Measurements from ENCODE around the gene NUDT22. TPM values are rescaled to one million over a fixed set of nuclear protein-coding genes. Genes with fewer than 3 reads are reported as not detected.

The NUDT22 gene
- total RNA-seq, 2 experiments from 2014 or later: 58.4 to 69.6 TPM

GRCh38 chr11:64218628-64219353 is 7.3 kb upstream of the NUDT22 start:
- Mint-ChIP-seq H3K27ac (peak overlapping the region; percentile 67), H3K9me3 (no peaks in the 10 kb centered on the region), H3K36me3 (peaks cover 27% of the 10 kb centered on the region), H3K27me3 (no peaks in the 10 kb centered on the region), H3K4me3 (no peak overlapping the region), H3K4me1 (peaks cover 12% of the 10 kb centered on the region)
- no peak for DNase-seq

- no peaks in the 10 kb centered on the region for H3K9me3 Mint-ChIP-seq
- no peak overlapping the region for H3K27ac Mint-ChIP-seq
- peaks cover 14% of the 10 kb centered on the region for H3K4me1 Mint-ChIP-seq
- DNase-seq: no peak
- H3K27me3 Mint-ChIP-seq: no peaks in the 10 kb centered on the region
- H3K4me3 Mint-ChIP-seq: no peak overlapping the region
- H3K36me3 Mint-ChIP-seq: peaks cover 22% of the 10 kb centered on the region
Measured at GRCh38 chr11:64219354-64219684, 6.8 kb upstream of the NUDT22 start.

GRCh38 chr11:64219755-64220154 is 6.3 kb upstream of the NUDT22 start:
- Mint-ChIP-seq H3K27ac (no peak overlapping the region), H3K27me3 (no peaks in the 10 kb centered on the region)

GRCh38 chr11:64220271-64220670 is 5.8 kb upstream of the NUDT22 start:
- no peaks in the 10 kb centered on the region for H3K9me3 Mint-ChIP-seq
- H3K27ac Mint-ChIP-seq: no peak overlapping the region
- no peak overlapping the region for H3K4me3 Mint-ChIP-seq
- no peak for DNase-seq
- no peaks in the 10 kb centered on the region for H3K27me3 Mint-ChIP-seq
- peaks cover 15% of the 10 kb centered on the region for H3K4me1 Mint-ChIP-seq
- H3K36me3 Mint-ChIP-seq: peaks cover 16% of the 10 kb centered on the region

More at GRCh38 chr11:64219755-64220154, 6.3 kb upstream of the NUDT22 start:
- H3K9me3 Mint-ChIP-seq: no peaks in the 10 kb centered on the region
- peaks cover 22% of the 10 kb centered on the region for H3K36me3 Mint-ChIP-seq
- no peak overlapping the region for H3K4me3 Mint-ChIP-seq
- H3K4me1 Mint-ChIP-seq: peaks cover 15% of the 10 kb centered on the region
- DNase-seq: no peak

GRCh38 chr11:64220798-64221197 is 5.3 kb upstream of the NUDT22 start:
- no peak overlapping the region for H3K27ac Mint-ChIP-seq
- H3K4me3 Mint-ChIP-seq: no peak overlapping the region
- H3K4me1 Mint-ChIP-seq: peaks cover 15% of the 10 kb centered on the region
- peaks cover 16% of the 10 kb centered on the region for H3K36me3 Mint-ChIP-seq
- no peaks in the 10 kb centered on the region for H3K9me3 Mint-ChIP-seq
- no peaks in the 10 kb centered on the region for H3K27me3 Mint-ChIP-seq
- DNase-seq: no peak

- no peak overlapping the region for H3K4me3 Mint-ChIP-seq
- H3K27me3 Mint-ChIP-seq: no peaks in the 10 kb centered on the region
- H3K9me3 Mint-ChIP-seq: no peaks in the 10 kb centered on the region
- DNase-seq: no peak
- H3K27ac Mint-ChIP-seq: no peak overlapping the region
- peaks cover 16% of the 10 kb centered on the region for H3K4me1 Mint-ChIP-seq
- peaks cover 11% of the 10 kb centered on the region for H3K36me3 Mint-ChIP-seq
Measured at GRCh38 chr11:64222651-64223000, 3.4 kb upstream of the NUDT22 start.

GRCh38 chr11:64223001-64223651 is 2.9 kb upstream of the NUDT22 start:
- Mint-ChIP-seq H3K36me3 (peaks cover 11% of the 10 kb centered on the region), H3K27ac (peak overlapping the region; percentile 20), H3K4me3 (no peak overlapping the region), H3K27me3 (no peaks in the 10 kb centered on the region), H3K4me1 (peaks cover 21% of the 10 kb centered on the region), H3K9me3 (no peaks in the 10 kb centered on the region)
- no peak for DNase-seq

- peak overlapping the region; percentile 89 for H3K4me3 Mint-ChIP-seq
- H3K9me3 Mint-ChIP-seq: no peaks in the 10 kb centered on the region
- DNase-seq: no peak
- no peaks in the 10 kb centered on the region for H3K27me3 Mint-ChIP-seq
- H3K27ac Mint-ChIP-seq: peak overlapping the region; percentile 87
- peaks cover 8% of the 10 kb centered on the region for H3K36me3 Mint-ChIP-seq
- peaks cover 24% of the 10 kb centered on the region for H3K4me1 Mint-ChIP-seq
Measured at GRCh38 chr11:64224151-64224890, 1.8 kb upstream of the NUDT22 start.

GRCh38 chr11:64224891-64225607 is 1.0 kb upstream of the NUDT22 start:
- Mint-ChIP-seq H3K4me3 (peak overlapping the region; percentile 89), H3K27ac (peak overlapping the region; percentile 87), H3K36me3 (peaks cover 8% of the 10 kb centered on the region), H3K4me1 (peaks cover 32% of the 10 kb centered on the region), H3K9me3 (no peaks in the 10 kb centered on the region), H3K27me3 (no peaks in the 10 kb centered on the region)
- DNase-seq: no peak

GRCh38 chr11:64226507-64227051 is 505 bp downstream of the NUDT22 start:
- no peaks in the 10 kb centered on the region for H3K9me3 Mint-ChIP-seq
- peak; percentile 81 for DNase-seq
- peak overlapping the region; percentile 84 for H3K27ac Mint-ChIP-seq
- H3K4me3 Mint-ChIP-seq: peak overlapping the region; percentile 89
- peaks cover 35% of the 10 kb centered on the region for H3K4me1 Mint-ChIP-seq
- H3K36me3 Mint-ChIP-seq: peaks cover 4% of the 10 kb centered on the region
- H3K27me3 Mint-ChIP-seq: no peaks in the 10 kb centered on the region

- Mint-ChIP-seq H3K27me3 (no peaks in the 10 kb centered on the region), H3K4me3 (peak overlapping the region; percentile 89), H3K27ac (peak overlapping the region; percentile 84), H3K36me3 (peaks cover 4% of the 10 kb centered on the region), H3K4me1 (peaks cover 39% of the 10 kb centered on the region), H3K9me3 (no peaks in the 10 kb centered on the region)
- DNase-seq: no peak
Measured at GRCh38 chr11:64227405-64227956, 1.4 kb downstream of the NUDT22 start.

- H3K4me3 Mint-ChIP-seq: peak overlapping the region; percentile 83
- no peaks in the 10 kb centered on the region for H3K27me3 Mint-ChIP-seq
- DNase-seq: no peak
- peaks cover 4% of the 10 kb centered on the region for H3K36me3 Mint-ChIP-seq
- H3K4me1 Mint-ChIP-seq: peaks cover 43% of the 10 kb centered on the region
- no peaks in the 10 kb centered on the region for H3K9me3 Mint-ChIP-seq
- peak overlapping the region; percentile 65 for H3K27ac Mint-ChIP-seq
Measured at GRCh38 chr11:64229090-64229743, 3.1 kb downstream of the NUDT22 start.

- H3K9me3 Mint-ChIP-seq: no peaks in the 10 kb centered on the region
- H3K27ac Mint-ChIP-seq: peak overlapping the region; percentile 86
- H3K4me3 Mint-ChIP-seq: peak overlapping the region; percentile 83
- H3K4me1 Mint-ChIP-seq: peaks cover 40% of the 10 kb centered on the region
- no peak for DNase-seq
- H3K27me3 Mint-ChIP-seq: no peaks in the 10 kb centered on the region
- peaks cover 4% of the 10 kb centered on the region for H3K36me3 Mint-ChIP-seq
Measured at GRCh38 chr11:64229744-64230170, 3.7 kb downstream of the NUDT22 start.

All from activated naive CD8-positive, alpha-beta T cell treated with anti-CD3 and anti-CD28 coated beads for 36 hours (primary cell).